IMR-90 (cell line): ENCODE measurements around the gene OPCML.

Source experiments
- BHLHE40 ChIP-seq: fragments of 150-350 bp; IDR thresholded peaks from 2 replicates; pipeline ENCODE4 v1.6.1; 2016; ENCODE audit warnings: mild to moderate bottlenecking, low read depth, low read length
- CEBPB ChIP-seq: IDR thresholded peaks from 2 replicates; pipeline ENCODE4 v1.6.1; 2012; ENCODE audit warnings: low read depth, low read length, improper control_type of control experiment
- FOS ChIP-seq: fragments of 150-350 bp; IDR thresholded peaks from 2 replicates; pipeline ENCODE4 v1.6.1; 2016; ENCODE audit warnings: low read depth, low read length
- MXI1 ChIP-seq: IDR thresholded peaks from 2 replicates; pipeline ENCODE4 v1.6.1; 2012; ENCODE audit warnings: low read depth, mild to moderate bottlenecking, low read length, moderate library complexity, borderline replicate concordance
- POLR2A ChIP-seq: IDR thresholded peaks from 2 replicates; pipeline ENCODE4 v1.6.1; 2012; ENCODE audit warnings: mild to moderate bottlenecking, low read depth, low read length
- RAD21 ChIP-seq: IDR thresholded peaks from 2 replicates; pipeline ENCODE4 v1.6.1; 2012; ENCODE audit warnings: low read length, improper control_type of control experiment
- RCOR1 ChIP-seq: IDR thresholded peaks from 2 replicates; pipeline ENCODE4 v1.6.1; 2012; ENCODE audit warnings: mild to moderate bottlenecking, low read length, improper control_type of control experiment; ENCODE audit not compliant: insufficient replicate concordance
- RFX5 ChIP-seq: IDR thresholded peaks from 2 replicates; pipeline ENCODE4 v1.8.0; 2012; ENCODE audit warnings: low read depth, mild to moderate bottlenecking, low read length, moderate library complexity
- TF ChIP-seq, protein P1 (sequence below): conservative IDR thresholded peaks from 2 replicates; pipeline ENCODE4 v1.5.1; 2012; ENCODE audit warnings: mild to moderate bottlenecking, low read depth, low read length, improper control_type of control experiment

DNA sequence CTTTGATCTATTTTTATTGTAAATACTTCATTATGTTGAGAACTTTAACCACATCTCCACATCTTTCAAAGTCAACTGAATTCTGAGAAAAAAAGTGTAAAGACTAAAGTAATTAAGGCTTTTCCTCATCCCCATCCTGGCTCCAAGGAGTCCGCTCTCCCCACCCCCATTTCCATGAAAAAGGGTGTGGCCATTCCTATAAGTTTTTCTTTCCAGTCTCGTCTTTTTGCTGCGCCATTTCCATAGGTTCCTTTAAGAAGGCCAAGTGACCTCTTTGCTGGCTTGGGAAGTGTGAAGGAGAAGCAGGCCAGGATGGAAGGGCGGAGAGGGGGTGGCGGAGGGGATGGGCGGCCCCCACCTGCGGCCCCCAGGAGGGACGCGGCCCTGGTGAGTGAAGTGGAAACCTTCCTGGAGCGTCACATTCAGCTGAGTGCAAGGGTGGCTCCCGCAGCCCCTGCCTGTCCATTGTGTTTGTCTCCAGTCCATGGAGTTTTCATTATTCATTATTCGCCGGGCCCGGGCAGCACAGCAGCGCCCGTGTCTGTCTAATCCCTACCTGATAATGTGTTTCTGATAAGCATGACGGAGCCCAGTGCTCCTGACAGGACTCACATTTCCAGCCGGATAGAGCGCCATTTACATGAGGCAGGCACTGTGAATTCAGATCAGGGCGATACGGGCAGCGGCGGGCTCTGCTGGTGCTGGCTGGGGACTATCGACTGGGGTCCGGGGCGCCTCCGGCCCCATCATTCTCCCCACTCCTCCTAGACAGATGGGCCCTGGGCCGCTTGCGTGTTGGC, 739.8 kb downstream of the OPCML start:
- no peak for TF ChIP-seq FOS
- TF ChIP-seq, protein P1, sequence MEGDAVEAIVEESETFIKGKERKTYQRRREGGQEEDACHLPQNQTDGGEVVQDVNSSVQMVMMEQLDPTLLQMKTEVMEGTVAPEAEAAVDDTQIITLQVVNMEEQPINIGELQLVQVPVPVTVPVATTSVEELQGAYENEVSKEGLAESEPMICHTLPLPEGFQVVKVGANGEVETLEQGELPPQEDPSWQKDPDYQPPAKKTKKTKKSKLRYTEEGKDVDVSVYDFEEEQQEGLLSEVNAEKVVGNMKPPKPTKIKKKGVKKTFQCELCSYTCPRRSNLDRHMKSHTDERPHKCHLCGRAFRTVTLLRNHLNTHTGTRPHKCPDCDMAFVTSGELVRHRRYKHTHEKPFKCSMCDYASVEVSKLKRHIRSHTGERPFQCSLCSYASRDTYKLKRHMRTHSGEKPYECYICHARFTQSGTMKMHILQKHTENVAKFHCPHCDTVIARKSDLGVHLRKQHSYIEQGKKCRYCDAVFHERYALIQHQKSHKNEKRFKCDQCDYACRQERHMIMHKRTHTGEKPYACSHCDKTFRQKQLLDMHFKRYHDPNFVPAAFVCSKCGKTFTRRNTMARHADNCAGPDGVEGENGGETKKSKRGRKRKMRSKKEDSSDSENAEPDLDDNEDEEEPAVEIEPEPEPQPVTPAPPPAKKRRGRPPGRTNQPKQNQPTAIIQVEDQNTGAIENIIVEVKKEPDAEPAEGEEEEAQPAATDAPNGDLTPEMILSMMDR = no peak
- TF ChIP-seq POLR2A = no peak
- TF ChIP-seq CEBPB = no peak
- TF ChIP-seq RAD21 = no peak
- TF ChIP-seq RCOR1 = no peak
- no peak for TF ChIP-seq MXI1
- no peak for TF ChIP-seq BHLHE40
- TF ChIP-seq RFX5 = no peak
